K562 (cell line): ENCODE results near the gene IDUA. TPM values are rescaled to one million over a fixed set of nuclear protein-coding genes. Genes with fewer than 3 reads are reported as not detected.

Source experiments
- ATAC-seq: fragments of 200-7000 bp; cut with Tn5 transposase; 3 replicates; pipeline ENCODE4 v1.9.1; 2020; ENCODE audit warnings: moderate library complexity
- BruUV-seq: library from RNA; stranded (reverse); fragments of 400-500 nt; replicated peaks from 2 replicates; lab custom pipeline; 2021; lab: Mats Ljungman, UMichigan
- CTCF ChIA-PET: fragments of 300-600 bp; formaldehyde crosslinking; extraction: SDS; loops from one replicate; lab custom pipeline; 2021; ENCODE audit warnings: low intra/inter-chr PET ratio; lab: Yijun Ruan, JAX
- POLR2A ChIA-PET: fragments of 300-600, 350-650 bp; sonication (Branson Sonifier 250); formaldehyde crosslinking; extraction: SDS; loops from one replicate; lab custom pipeline; 2021; ENCODE audit warnings: antibody characterized with exemption, inconsistent platforms; lab: Yijun Ruan, JAX
- DNase-seq, 4 experiments: peaks; one replicate each; pipeline versions ENCODE4 v3.0.0 to v3.0.0-alpha.2; 2011 to 2018; ENCODE audit warnings: low spot score in 3 of 4, mixed read lengths in 3 of 4; ENCODE audit errors: extremely low read depth in 1 of 4
- FAIRE-seq: peaks from 2 replicates; lab custom pipeline; 2011; peaks lifted over from hg19 to GRCh38; lab: Jason Lieb, UNC
- H2AFZ ChIP-seq: 2 replicates; pipeline ENCODE4 v1.6.0; 2011; ENCODE audit warnings: low read depth, low read length, control low read depth, inconsistent platforms
- H3K27ac ChIP-seq: fragments of 200-600 bp; 3 replicates; pipeline ENCODE4 v1.8.0; 2011; ENCODE audit warnings: low read depth, mild to moderate bottlenecking, control low read depth, inconsistent platforms, low read length, moderate library complexity, mixed read lengths; ENCODE audit errors: extremely low read depth
- H3K27me3 ChIP-seq, 2 experiments: fragments of 300-600 bp in 1 of 2; 2 replicates in 1 of 2; 3 replicates in 1 of 2; pipeline versions ENCODE4 v1.6.0 to v1.8.0; 2011; ENCODE audit warnings: inconsistent platforms in 2 of 2, low read length in 2 of 2, mild to moderate bottlenecking in 1 of 2, mixed read lengths in 1 of 2, moderate library complexity in 1 of 2; ENCODE audit not compliant: control insufficient read depth in 2 of 2, insufficient read depth in 2 of 2
- H3K36me3 ChIP-seq: fragments of 300-600 bp; 3 replicates; pipeline ENCODE4 v1.8.0; 2011; ENCODE audit warnings: mild to moderate bottlenecking, low read length, inconsistent platforms; ENCODE audit not compliant: control insufficient read depth, insufficient read depth
- H3K4me1 ChIP-seq, 2 experiments: fragments of 200-600 bp in 1 of 2; replicated peaks in 1 of 2; 2 replicates in 1 of 2; 3 replicates in 1 of 2; pipeline versions ENCODE4 v1.5.1 to v1.8.0; 2011; ENCODE audit warnings: inconsistent platforms in 2 of 2, low read length in 2 of 2, mild to moderate bottlenecking in 1 of 2, mixed read lengths in 1 of 2, moderate library complexity in 1 of 2; ENCODE audit not compliant: control insufficient read depth in 2 of 2, insufficient read depth in 2 of 2
- H3K4me2 ChIP-seq: 2 replicates; pipeline ENCODE4 v1.6.1; 2011; ENCODE audit warnings: low read length, control low read depth, inconsistent platforms, mixed read lengths; ENCODE audit not compliant: insufficient read depth
- H3K4me3 ChIP-seq: fragments of 200-600 bp; sonication (generic), shearing (Covaris generic); 2 replicates; pipeline ENCODE4 v1.5.1; 2016; ENCODE audit warnings: control low read depth, inconsistent platforms
- H3K79me2 ChIP-seq: fragments of 200-600 bp; 3 replicates; pipeline ENCODE4 v1.8.0; 2011; ENCODE audit warnings: low read length, inconsistent platforms; ENCODE audit not compliant: control insufficient read depth, insufficient read depth
- H3K9ac ChIP-seq, 2 experiments: 2 replicates each; pipeline versions ENCODE4 v1.6.0 to v1.6.1; 2011; ENCODE audit warnings: low read depth in 2 of 2, low read length in 2 of 2, control low read depth in 1 of 2, inconsistent platforms in 1 of 2, mild to moderate bottlenecking in 1 of 2, mixed read lengths in 1 of 2; ENCODE audit not compliant: insufficient read depth in 1 of 2
- H3K9me1 ChIP-seq: one replicate; pipeline ENCODE4 v1.6.0; 2011; ENCODE audit warnings: inconsistent platforms, mild to moderate bottlenecking, low read length, moderate library complexity; ENCODE audit not compliant: control insufficient read depth, insufficient read depth
- H3K9me3 ChIP-seq: replicated peaks from 2 replicates; pipeline ENCODE4 v1.5.1; 2011; ENCODE audit warnings: low read depth, low read length, inconsistent platforms; ENCODE audit not compliant: control insufficient read depth, insufficient read depth
- H4K20me1 ChIP-seq: replicated peaks from 2 replicates; pipeline ENCODE4 v1.6.1; 2011; ENCODE audit warnings: low read length, inconsistent platforms, mixed read lengths; ENCODE audit not compliant: control insufficient read depth, insufficient read depth
- CEBPG ChIP-seq, 3 experiments: fragments of 200-800 bp in 1 of 3; sonication (Bioruptor generic) in 1 of 3; sonication (generic) in 1 of 3; formaldehyde crosslinking in 1 of 3; IDR thresholded peaks in 2 of 3; conservative IDR thresholded peaks in 1 of 3; 2 replicates each; pipeline versions ENCODE4 v1.6.1 to v1.8.0; 2016 to 2022; ENCODE audit warnings: missing compliant biosample characterization in 2 of 3, missing genetic modification characterization in 2 of 3, mild to moderate bottlenecking in 1 of 3, missing genetic modification reagents in 1 of 3
- E2F6 ChIP-seq, 2 experiments: IDR thresholded peaks; 2 replicates each; pipeline ENCODE4 v1.6.1; 2011; ENCODE audit warnings: borderline replicate concordance in 1 of 2, control low read depth in 1 of 2, low read depth in 1 of 2, low read length in 1 of 2, mild to moderate bottlenecking in 1 of 2, mixed read lengths in 1 of 2, moderate library complexity in 1 of 2; ENCODE audit not compliant: insufficient read depth in 1 of 2, insufficient read length in 1 of 2, poor library complexity in 1 of 2, severe bottlenecking in 1 of 2; ENCODE audit errors: extremely low read depth in 1 of 2
- L3MBTL2 ChIP-seq: fragments of 450-650 bp; IDR thresholded peaks from 2 replicates; pipeline ENCODE4 v1.6.1; 2016; ENCODE audit warnings: mild to moderate bottlenecking, moderate library complexity
- LEF1 ChIP-seq: fragments of 450-650 bp; IDR thresholded peaks from 2 replicates; pipeline ENCODE4 v1.6.1; 2016; ENCODE audit warnings: mild to moderate bottlenecking
- MXI1 ChIP-seq: IDR thresholded peaks from 2 replicates; pipeline ENCODE4 v1.6.1; 2011; ENCODE audit warnings: low read depth, mild to moderate bottlenecking, improper control_type of control experiment, low read length
- NBN ChIP-seq: fragments of 450-650 bp; IDR thresholded peaks from 2 replicates; pipeline ENCODE4 v1.6.1; 2016; ENCODE audit warnings: low read depth, mild to moderate bottlenecking
- NFATC3 ChIP-seq: fragments of 450-650 bp; IDR thresholded peaks from 2 replicates; pipeline ENCODE4 v1.6.1; 2017; ENCODE audit warnings: mild to moderate bottlenecking
- NFIX ChIP-seq: fragments of 250-450 bp; sonication (Bioruptor Pico); IDR thresholded peaks from 2 replicates; pipeline ENCODE4 v1.4.0; 2020; ENCODE audit warnings: low read depth, mild to moderate bottlenecking, moderate library complexity
- SMAD2 ChIP-seq: fragments of 150-350 bp; IDR thresholded peaks from 2 replicates; pipeline ENCODE4 v1.6.1; 2014; ENCODE audit warnings: low read depth, mild to moderate bottlenecking, low read length
- SMARCB1 ChIP-seq: IDR thresholded peaks from 2 replicates; pipeline ENCODE4 v1.6.1; 2011; ENCODE audit warnings: improper control_type of control experiment, low read depth; ENCODE audit not compliant: insufficient read length
- SP2 ChIP-seq: IDR thresholded peaks from 2 replicates; pipeline ENCODE4 v1.6.1; 2011; ENCODE audit warnings: mild to moderate bottlenecking, low read depth, low read length, moderate library complexity; ENCODE audit not compliant: poor library complexity, severe bottlenecking; ENCODE audit errors: extremely low read depth
- SREBF2 ChIP-seq: sonication (generic); formaldehyde crosslinking; IDR thresholded peaks from 2 replicates; pipeline ENCODE4 v1.4.0; 2020; ENCODE audit warnings: mild to moderate bottlenecking, missing genetic modification reagents
- ZNF134 ChIP-seq: fragments of 250-450 bp; sonication (Bioruptor Pico); conservative IDR thresholded peaks from 2 replicates; pipeline ENCODE4 v1.4.0; 2020
- WGBS: fragments of 100-300 bp; shearing (Covaris generic); methylation state at CpG from one replicate; pipeline ENCODE4 v1.1.6; 2016; ENCODE audit warnings: low coverage, mixed read lengths; ENCODE audit not compliant: insufficient coverage; ENCODE audit errors: missing lambda C conversion rate; 5-methylcytosine and 5-hydroxymethylcytosine counted together
- in situ Hi-C: fragments of 300-500 bp; cut with MboI; formaldehyde crosslinking; loops from 4 replicates; pipeline ENCODE4 v1.15.0; 2018; ENCODE audit warnings: inconsistent platforms, mixed read lengths
- intact Hi-C: fragments of 100-400 bp; cut with micrococcal nuclease; formaldehyde crosslinking; loops from 2 replicates; pipeline ENCODE4 v1.14.2; 2022
- polyA plus RNA-seq, 8 experiments: library from polyadenylated mRNA; depleted of rRNA in 4 of 8; stranded (reverse) in 5 of 8; unstranded in 3 of 8; fragments of >200 nt; fragmentation: Nextera tagmentation in 2 of 8; fragmentation: Illumina TruSeq in 1 of 8; extraction: Ambion mirVana in 2 of 8; extraction: Trizol in 1 of 8; gene quantifications; 2 replicates each; pipeline versions ENCODE4 v1.2.1 to v1.2.3, GENCODE V29; 2011 to 2014; ENCODE audit warnings: inconsistent platforms in 1 of 8, missing spikeins in 1 of 8
- total RNA-seq, 7 experiments: library from RNA; depleted of rRNA in 6 of 7; stranded (reverse); fragments of >200 nt in 6 of 7; fragmentation: Illumina TruSeq in 2 of 7; extraction: Trizol in 2 of 7; gene quantifications; 2 replicates each; pipeline versions ENCODE4 v1.2.1 to v1.2.3, GENCODE V29; 2011 to 2021; ENCODE audit warnings: low replicate concordance in 1 of 7

IDUA gene
- total and polyA plus RNA-seq, 9 of the 15 experiments (the other 6 are each of a cell fraction or from before 2014, with no cell fraction given) = 0.04 to 16.1 (median 1.2) TPM

DNA sequence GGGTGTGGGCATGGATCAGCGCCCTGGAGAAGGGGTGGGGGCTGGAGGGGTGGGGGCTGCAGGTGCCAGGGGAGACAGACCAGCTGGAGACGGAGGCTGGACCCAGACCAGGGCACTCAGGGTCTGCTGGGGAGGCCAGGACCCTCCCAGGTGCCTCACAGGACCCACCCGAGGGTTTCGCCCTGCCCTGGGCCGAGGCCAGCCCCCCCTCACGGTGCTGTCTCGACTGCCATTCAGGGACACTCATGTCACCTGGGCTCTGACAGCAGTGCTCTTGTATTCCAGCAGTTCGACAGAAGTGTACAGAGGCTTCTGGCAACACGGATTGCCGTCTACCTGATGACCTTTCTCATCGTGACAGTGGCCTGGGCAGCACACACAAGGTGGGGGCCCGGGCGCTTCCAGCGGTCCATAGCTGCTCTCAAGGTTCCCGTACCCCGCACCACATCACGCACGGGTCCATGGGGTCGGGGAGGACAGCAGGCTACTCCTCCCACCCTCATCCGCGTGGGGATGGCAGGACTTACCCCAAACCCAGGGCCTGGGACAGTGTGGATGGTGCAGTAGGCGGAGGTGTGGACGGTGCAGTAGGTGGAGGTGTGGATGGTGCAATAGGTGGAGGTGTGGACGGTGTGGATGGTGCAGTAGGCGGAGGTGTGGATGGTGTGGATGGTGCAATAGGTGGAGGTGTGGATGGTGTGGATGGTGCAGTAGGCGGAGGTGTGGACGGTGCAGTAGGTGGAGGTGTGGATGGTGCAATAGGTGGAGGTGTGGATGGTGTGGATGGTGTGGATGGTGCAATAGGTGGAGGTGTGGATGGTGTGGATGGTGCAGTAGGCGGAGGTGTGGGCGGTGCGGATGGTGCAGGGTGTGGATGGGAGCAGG lies 36.5 kb upstream of the IDUA start (continued):
- no peak for TF ChIP-seq CEBPG (CRISPR knock-in tag; IDR thresholded peaks at IDR 0.05)
- TF ChIP-seq CEBPG (tag; conservative IDR thresholded peaks at IDR 0.05 in 1 of 2, IDR thresholded peaks at IDR 0.05 in 1 of 2) = no peak
- no peak for TF ChIP-seq LEF1
- no peak for TF ChIP-seq E2F6 (IDR thresholded peaks at IDR 0.05; ENCODE audit: borderline replicate concordance in 1 of 2, extremely low read depth in 1 of 2, insufficient read depth in 1 of 2, insufficient read length in 1 of 2, low read depth in 1 of 2, low read length in 1 of 2, poor library complexity in 1 of 2, severe bottlenecking in 1 of 2)
- TF ChIP-seq NFIX (CRISPR knock-in tag) = no peak
- TF ChIP-seq SMARCB1 = no peak
- TF ChIP-seq SMAD2 = no peak

DNA sequence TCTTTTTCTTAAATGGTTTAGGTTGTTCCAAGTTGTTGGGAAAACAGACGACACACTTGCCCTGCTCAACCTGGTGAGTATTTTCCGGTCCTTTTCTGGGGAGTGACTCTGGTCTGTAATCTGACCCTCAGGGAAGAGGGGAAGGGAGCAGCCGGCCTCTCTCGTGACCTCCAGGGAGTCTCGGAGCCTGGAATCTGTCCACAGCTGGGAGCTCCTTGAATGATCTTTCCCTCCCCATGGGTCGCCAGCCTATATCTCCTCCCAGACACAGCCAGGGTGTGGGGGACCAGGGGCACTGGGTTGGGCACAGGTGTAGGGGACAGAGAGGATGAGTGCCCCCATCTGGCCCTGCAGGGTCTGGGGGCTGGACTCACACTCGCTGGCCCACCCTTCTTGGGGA lies 35.7 kb upstream of the IDUA start:
- H3K4me1 ChIP-seq = peaks cover 0 to 48% of the 10 kb centered on the region in 2 experiments; a peak in 2 of 5 replicates

More for the DNA sequence above, 35.7 kb upstream of the IDUA start:
- intact Hi-C loops = no loop called here
- H3K36me3 ChIP-seq = no peaks in the 10 kb centered on the region
- H3K9ac ChIP-seq = peak overlapping the region in 1 of 2 experiments; percentile 37; a peak in 1 of 4 replicates
- WGBS = 40% methylated on average over 4 of the region's 7 CpGs
- in situ Hi-C loops = no loop called here
- H3K4me3 ChIP-seq = no peak overlapping the region
- DNase-seq (no peak), FAIRE-seq (no peak), ATAC-seq (no peak)
- ChIA-PET CTCF (no interaction called here), POLR2A (interaction anchor here (1.0 kb wide), 1 partner anchor 19 kb away, joined by 4 read pairs; the partner anchor contains the start of gene TMEM175)
- H3K4me2 ChIP-seq = no peak overlapping the region
- no peaks in the 10 kb centered on the region for H3K79me2 ChIP-seq
- H4K20me1 ChIP-seq = 0 out of 2 replicates have a peak, but pooled peaks cover under 1% of the 10 kb centered on the region
- BruUV-seq = no TSS peak
- no peaks in the 10 kb centered on the region for H3K9me3 ChIP-seq
- TF ChIP-seq SREBF2 (CRISPR knock-in tag) (no peak), L3MBTL2 (no peak), MXI1 (no peak), NBN (no peak), ZNF134 (CRISPR knock-in tag) (no peak), NFATC3 (no peak), SP2 (no peak)
- H3K27me3 ChIP-seq = no peaks in the 10 kb centered on the region
- no peaks in the 10 kb centered on the region for H3K9me1 ChIP-seq
- H3K27ac ChIP-seq = no peak overlapping the region
- H2AFZ ChIP-seq = no peak overlapping the region
